Esophagus (tissue), 2 donors: ENCODE measurements around the gene TRIML1. TPM values are rescaled to one million over a fixed set of nuclear protein-coding genes. Genes with fewer than 3 reads are reported as not detected.

Experiments used
- H3K27ac ChIP-seq, 2 donors: one replicate each; pipeline ENCODE4 v1.5.1; 2013; ENCODE audit warnings: low read depth in 2 of 2, mild to moderate bottlenecking in 2 of 2, inconsistent platforms in 1 of 2, low read length in 1 of 2, moderate library complexity in 1 of 2
- H3K27me3 ChIP-seq, 2 donors: one replicate each; pipeline ENCODE4 v1.6.1; 2013; ENCODE audit warnings: low read length in 2 of 2, control low read depth in 1 of 2, mild to moderate bottlenecking in 1 of 2; ENCODE audit not compliant: insufficient read depth in 2 of 2, control insufficient read depth in 1 of 2
- H3K36me3 ChIP-seq, 2 donors: one replicate each; pipeline ENCODE4 v1.6.1; 2013; ENCODE audit warnings: low read length in 1 of 2; ENCODE audit not compliant: control insufficient read depth in 2 of 2, insufficient read depth in 2 of 2
- H3K4me1 ChIP-seq, 2 donors: one replicate each; pipeline ENCODE4 v1.6.1; 2013; ENCODE audit warnings: low read length in 1 of 2; ENCODE audit not compliant: control insufficient read depth in 2 of 2, insufficient read depth in 2 of 2
- H3K4me3 ChIP-seq, 2 donors: one replicate each; pipeline ENCODE4 v1.5.1; 2013; ENCODE audit warnings: low read length in 2 of 2, mild to moderate bottlenecking in 2 of 2, low read depth in 1 of 2, moderate library complexity in 1 of 2
- H3K9me3 ChIP-seq, 2 donors: one replicate each; pipeline ENCODE4 v1.6.1; 2013; ENCODE audit warnings: mild to moderate bottlenecking in 2 of 2, low read depth in 1 of 2, low read length in 1 of 2, moderate library complexity in 1 of 2; ENCODE audit not compliant: control insufficient read depth in 2 of 2, insufficient read depth in 1 of 2
- WGBS, 2 donors: extraction: QIAGEN DNeasy Blood & Tissue Kit; methylation state at CpG; one replicate each; pipeline ENCODE4 v1.1.7; 2013; 5-methylcytosine and 5-hydroxymethylcytosine counted together
- polyA plus RNA-seq, 2 donors: library from polyadenylated mRNA; stranded (reverse); fragments of 200-250 nt; gene quantifications; one replicate each; pipeline ENCODE4 v1.2.3, GENCODE V29; 2013
- donor health status: healthy with polysubstance abuse.
- donor health status: Bipolar disorder and iron deficiency.

TRIML1 gene
- polyA plus RNA-seq, 2 donors = not detected

GRCh38 chr4:188113156-188113555, 26.1 kb upstream of the TRIML1 start:
- H3K9me3 ChIP-seq = no peaks in the 10 kb centered on the region
- H3K4me1 ChIP-seq = no peaks in the 10 kb centered on the region
- H3K36me3 ChIP-seq = no peaks in the 10 kb centered on the region
- H3K27me3 ChIP-seq = no peaks in the 10 kb centered on the region
- WGBS, 2 donors = 59 to 62% methylated on average over 9 of the region's 9 CpGs
- H3K27ac ChIP-seq = no peak overlapping the region
- H3K4me3 ChIP-seq = no peak overlapping the region

- Histone ChIP-seq H3K36me3 (no peaks in the 10 kb centered on the region), H3K27me3 (no peaks in the 10 kb centered on the region), H3K27ac (no peak overlapping the region), H3K9me3 (no peaks in the 10 kb centered on the region), H3K4me1 (no peaks in the 10 kb centered on the region), H3K4me3 (no peak overlapping the region)
- 75 to 80% methylated on average over 16 of the region's 16 CpGs for WGBS, 2 donors
Observed at GRCh38 chr4:188117631-188118324, 21.5 kb upstream of the TRIML1 start.

- no peak overlapping the region for H3K4me3 ChIP-seq
- no peak overlapping the region for H3K27ac ChIP-seq
- no peaks in the 10 kb centered on the region for H3K36me3 ChIP-seq
- no peaks in the 10 kb centered on the region for H3K27me3 ChIP-seq
- WGBS, 2 donors = 55 to 68% methylated on average over 13 of the region's 13 CpGs
- no peaks in the 10 kb centered on the region for H3K9me3 ChIP-seq
- H3K4me1 ChIP-seq = no peaks in the 10 kb centered on the region
Observed at GRCh38 chr4:188121530-188121929, 17.7 kb upstream of the TRIML1 start.

- Histone ChIP-seq H3K4me1 (no peaks in the 10 kb centered on the region), H3K4me3 (no peak overlapping the region), H3K27me3 (no peaks in the 10 kb centered on the region), H3K9me3 (no peaks in the 10 kb centered on the region), H3K36me3 (no peaks in the 10 kb centered on the region), H3K27ac (no peak overlapping the region)
- 38 to 57% methylated on average over 5 of the region's 5 CpGs for WGBS, 2 donors
Observed at GRCh38 chr4:188127214-188127874, 11.9 kb upstream of the TRIML1 start.

- Histone ChIP-seq H3K4me3 (no peak overlapping the region), H3K9me3 (no peaks in the 10 kb centered on the region), H3K27ac (no peak overlapping the region), H3K36me3 (no peaks in the 10 kb centered on the region), H3K4me1 (no peaks in the 10 kb centered on the region), H3K27me3 (no peaks in the 10 kb centered on the region)
- WGBS, 2 donors = 89 to 90% methylated on average over 4 of the region's 4 CpGs
Observed at GRCh38 chr4:188130355-188130754, 8.9 kb upstream of the TRIML1 start.

GRCh38 chr4:188132232-188132631, 7.0 kb upstream of the TRIML1 start:
- Histone ChIP-seq H3K4me1 (no peaks in the 10 kb centered on the region), H3K27ac (no peak overlapping the region), H3K9me3 (no peaks in the 10 kb centered on the region), H3K27me3 (no peaks in the 10 kb centered on the region), H3K4me3 (no peak overlapping the region), H3K36me3 (no peaks in the 10 kb centered on the region)
- 75 to 94% methylated on average over 5 of the region's 5 CpGs for WGBS, 2 donors

- Histone ChIP-seq H3K27ac (no peak overlapping the region), H3K4me3 (no peak overlapping the region), H3K27me3 (no peaks in the 10 kb centered on the region), H3K9me3 (peaks cover 0 to 6% of the 10 kb centered on the region in 2 donors), H3K4me1 (no peaks in the 10 kb centered on the region), H3K36me3 (no peaks in the 10 kb centered on the region)
- WGBS, 2 donors = 63 to 72% methylated on average over 10 of the region's 10 CpGs
Observed at GRCh38 chr4:188138227-188138626, 1.0 kb upstream of the TRIML1 start.

GRCh38 chr4:188139671-188140070, 430 bp downstream of the TRIML1 start:
- H3K4me1 ChIP-seq = no peaks in the 10 kb centered on the region
- no peak overlapping the region for H3K4me3 ChIP-seq
- peaks cover 0 to 6% of the 10 kb centered on the region in 2 donors for H3K9me3 ChIP-seq
- no peaks in the 10 kb centered on the region for H3K36me3 ChIP-seq
- H3K27me3 ChIP-seq = no peaks in the 10 kb centered on the region
- 87 to 89% methylated on average over 19 of the region's 19 CpGs for WGBS, 2 donors
- H3K27ac ChIP-seq = no peak overlapping the region

GRCh38 chr4:188143731-188144130, 4.5 kb downstream of the TRIML1 start:
- Histone ChIP-seq H3K9me3 (peaks cover 0 to 3% of the 10 kb centered on the region in 2 donors), H3K36me3 (no peaks in the 10 kb centered on the region), H3K27ac (no peak overlapping the region), H3K4me3 (no peak overlapping the region), H3K27me3 (no peaks in the 10 kb centered on the region), H3K4me1 (no peaks in the 10 kb centered on the region)
- 77 to 83% methylated on average over 11 of the region's 11 CpGs for WGBS, 2 donors

GRCh38 chr4:188145601-188146000, 6.4 kb downstream of the TRIML1 start:
- Histone ChIP-seq H3K27ac (no peak overlapping the region), H3K4me3 (no peak overlapping the region), H3K27me3 (no peaks in the 10 kb centered on the region), H3K4me1 (no peaks in the 10 kb centered on the region), H3K9me3 (no peaks in the 10 kb centered on the region), H3K36me3 (no peaks in the 10 kb centered on the region)
- WGBS, 2 donors = 89 to 90% methylated on average over 10 of the region's 10 CpGs
